GM12878 (cell line): ENCODE results near the gene TTLL1.

Experiments
- BACH1 ChIP-seq: fragments of 450-650 bp; IDR thresholded peaks from 2 replicates; pipeline ENCODE4 v1.6.1; 2017; ENCODE audit warnings: mild to moderate bottlenecking, borderline replicate concordance
- CHD2 ChIP-seq: IDR thresholded peaks from 2 replicates; pipeline ENCODE4 v1.6.1; 2011; ENCODE audit warnings: low read depth, low read length, improper control_type of control experiment, borderline replicate concordance
- CREB1 ChIP-seq: IDR thresholded peaks from 2 replicates; pipeline ENCODE4 v1.6.1; 2012; ENCODE audit warnings: low read depth, mild to moderate bottlenecking, inconsistent platforms
- ESRRA ChIP-seq: IDR thresholded peaks from 2 replicates; pipeline ENCODE4 v1.6.1; 2012; ENCODE audit warnings: mild to moderate bottlenecking, low read length, improper control_type of control experiment
- EZH2 ChIP-seq: IDR thresholded peaks from 2 replicates; pipeline ENCODE4 v1.6.1; 2012; ENCODE audit warnings: low read depth, mild to moderate bottlenecking, control low read depth, inconsistent platforms, low read length, borderline replicate concordance; ENCODE audit not compliant: control insufficient read depth
- NFYB ChIP-seq: IDR thresholded peaks from 2 replicates; pipeline ENCODE4 v1.6.1; 2011; ENCODE audit warnings: low read depth, mild to moderate bottlenecking, low read length, improper control_type of control experiment, moderate library complexity; ENCODE audit not compliant: insufficient read depth
- POLR2AphosphoS2 ChIP-seq: IDR thresholded peaks from 2 replicates; pipeline ENCODE4 v1.6.1; 2011; ENCODE audit warnings: low read depth, mild to moderate bottlenecking, low read length, improper control_type of control experiment, moderate library complexity
- RCOR1 ChIP-seq: conservative IDR thresholded peaks from 2 replicates; pipeline ENCODE4 v1.6.1; 2012; ENCODE audit warnings: low read depth, low read length, improper control_type of control experiment
- SUZ12 ChIP-seq: fragments of 200-600 bp; sonication (generic); IDR thresholded peaks from one replicate; pipeline ENCODE4 v1.6.1; 2018; ENCODE audit warnings: antibody characterized with exemption, mild to moderate bottlenecking; ENCODE audit not compliant: unreplicated experiment
- TBL1XR1 ChIP-seq: IDR thresholded peaks from 2 replicates; pipeline ENCODE4 v1.6.1; 2012; ENCODE audit warnings: low read depth, low read length, improper control_type of control experiment
- TCF7 ChIP-seq: IDR thresholded peaks from 2 replicates; pipeline ENCODE4 v1.6.1; 2014; ENCODE audit warnings: antibody characterized with exemption, borderline replicate concordance
- TF ChIP-seq, protein P1 (sequence below), 3 experiments: IDR thresholded peaks in 2 of 3; conservative IDR thresholded peaks in 1 of 3; 2 replicates each; pipeline ENCODE4 v1.5.1; 2011; ENCODE audit warnings: low read depth in 3 of 3, low read length in 3 of 3, mild to moderate bottlenecking in 3 of 3, control low read depth in 2 of 3, moderate library complexity in 2 of 3, inconsistent platforms in 1 of 3, mixed read lengths in 1 of 3; ENCODE audit not compliant: control insufficient read depth in 2 of 3, insufficient read depth in 1 of 3; ENCODE audit errors: extremely low read depth in 1 of 3
- TF ChIP-seq, protein P2 (sequence below): fragments of 450-650 bp; IDR thresholded peaks from 2 replicates; pipeline ENCODE4 v1.6.1; 2016; ENCODE audit warnings: mild to moderate bottlenecking

DNA sequence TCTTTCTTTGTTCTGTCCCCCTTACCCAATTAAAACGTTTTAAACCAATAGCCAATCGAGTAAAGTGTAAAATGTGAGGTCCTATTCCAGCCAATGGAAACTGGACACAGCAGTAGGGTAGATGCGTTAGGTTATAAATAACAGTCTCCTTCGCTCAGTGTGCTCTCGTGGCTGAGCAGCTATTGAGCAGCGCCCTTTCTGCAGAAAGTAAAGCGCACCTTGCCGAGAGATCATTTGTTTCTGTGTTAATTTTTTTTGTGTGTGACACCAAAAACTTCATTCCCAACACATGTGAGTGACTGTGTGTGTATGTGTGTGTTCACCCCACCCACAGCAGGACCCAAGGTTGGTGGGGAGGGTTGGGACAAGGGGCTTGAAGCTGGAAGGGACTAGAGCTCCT is 7.2 kb upstream of the TTLL1 start:
- TF ChIP-seq TBL1XR1 (no peak), RCOR1 (no peak), CHD2 (no peak), NFYB (no peak), EZH2 (no peak), BACH1 (no peak), ESRRA (no peak), SUZ12 (no peak), TCF7 (no peak), POLR2AphosphoS2 (no peak), CREB1 (no peak)
- TF ChIP-seq, protein P1, sequence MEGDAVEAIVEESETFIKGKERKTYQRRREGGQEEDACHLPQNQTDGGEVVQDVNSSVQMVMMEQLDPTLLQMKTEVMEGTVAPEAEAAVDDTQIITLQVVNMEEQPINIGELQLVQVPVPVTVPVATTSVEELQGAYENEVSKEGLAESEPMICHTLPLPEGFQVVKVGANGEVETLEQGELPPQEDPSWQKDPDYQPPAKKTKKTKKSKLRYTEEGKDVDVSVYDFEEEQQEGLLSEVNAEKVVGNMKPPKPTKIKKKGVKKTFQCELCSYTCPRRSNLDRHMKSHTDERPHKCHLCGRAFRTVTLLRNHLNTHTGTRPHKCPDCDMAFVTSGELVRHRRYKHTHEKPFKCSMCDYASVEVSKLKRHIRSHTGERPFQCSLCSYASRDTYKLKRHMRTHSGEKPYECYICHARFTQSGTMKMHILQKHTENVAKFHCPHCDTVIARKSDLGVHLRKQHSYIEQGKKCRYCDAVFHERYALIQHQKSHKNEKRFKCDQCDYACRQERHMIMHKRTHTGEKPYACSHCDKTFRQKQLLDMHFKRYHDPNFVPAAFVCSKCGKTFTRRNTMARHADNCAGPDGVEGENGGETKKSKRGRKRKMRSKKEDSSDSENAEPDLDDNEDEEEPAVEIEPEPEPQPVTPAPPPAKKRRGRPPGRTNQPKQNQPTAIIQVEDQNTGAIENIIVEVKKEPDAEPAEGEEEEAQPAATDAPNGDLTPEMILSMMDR (IDR thresholded peaks at IDR 0.05 in 2 of 3, conservative IDR thresholded peaks at IDR 0.05 in 1 of 3; ENCODE audit: control insufficient read depth in 2 of 3, extremely low read depth in 1 of 3, insufficient read depth in 1 of 3, low read depth in 3 of 3, low read length in 3 of 3): no peak
- TF ChIP-seq, protein P2, sequence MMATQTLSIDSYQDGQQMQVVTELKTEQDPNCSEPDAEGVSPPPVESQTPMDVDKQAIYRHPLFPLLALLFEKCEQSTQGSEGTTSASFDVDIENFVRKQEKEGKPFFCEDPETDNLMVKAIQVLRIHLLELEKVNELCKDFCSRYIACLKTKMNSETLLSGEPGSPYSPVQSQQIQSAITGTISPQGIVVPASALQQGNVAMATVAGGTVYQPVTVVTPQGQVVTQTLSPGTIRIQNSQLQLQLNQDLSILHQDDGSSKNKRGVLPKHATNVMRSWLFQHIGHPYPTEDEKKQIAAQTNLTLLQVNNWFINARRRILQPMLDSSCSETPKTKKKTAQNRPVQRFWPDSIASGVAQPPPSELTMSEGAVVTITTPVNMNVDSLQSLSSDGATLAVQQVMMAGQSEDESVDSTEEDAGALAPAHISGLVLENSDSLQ: no peak
